ENCODE data around the gene RBM17.

RBM17 gene

GRCh38 chr10:6048281-6049030 is 40.4 kb upstream of the RBM17 start:
- no peak overlapping the region for H3K4me3 ChIP-seq (ENCODE audit: low read depth, low read length)
- no peaks in the 10 kb centered on the region for H3K27me3 ChIP-seq (ENCODE audit: control insufficient read depth, insufficient read depth, low read length)
- no peak overlapping the region for H3K9ac ChIP-seq (ENCODE audit: low read length)
- H3K36me3 ChIP-seq (ENCODE audit: control insufficient read depth, insufficient read depth, low read length): no peaks in the 10 kb centered on the region
- H3K27ac ChIP-seq (ENCODE audit: low read depth, low read length): no peak overlapping the region
- no peaks in the 10 kb centered on the region for H3K4me1 ChIP-seq (ENCODE audit: control insufficient read depth, insufficient read depth, low read length)
- no peaks in the 10 kb centered on the region for H3K9me3 ChIP-seq (ENCODE audit: control insufficient read depth, insufficient read depth, low read depth, low read length)

GRCh38 chr10:6049031-6049400 is 39.8 kb upstream of the RBM17 start:
- no peak overlapping the region for H3K27ac ChIP-seq (ENCODE audit: low read depth, low read length)
- no peaks in the 10 kb centered on the region for H3K36me3 ChIP-seq (ENCODE audit: control insufficient read depth, insufficient read depth, low read length)
- no peak overlapping the region for H3K9ac ChIP-seq (ENCODE audit: low read length)
- no peaks in the 10 kb centered on the region for H3K9me3 ChIP-seq (ENCODE audit: control insufficient read depth, insufficient read depth, low read depth, low read length)
- no peaks in the 10 kb centered on the region; the same call in 1 of the 2 replicates for H3K27me3 ChIP-seq (ENCODE audit: control insufficient read depth, insufficient read depth, low read length)
- no peaks in the 10 kb centered on the region for H3K4me1 ChIP-seq (ENCODE audit: control insufficient read depth, insufficient read depth, low read length)
- H3K4me3 ChIP-seq (ENCODE audit: low read depth, low read length): no peak overlapping the region

GRCh38 chr10:6050801-6051445 is 37.9 kb upstream of the RBM17 start:
- no peak overlapping the region for H3K9ac ChIP-seq (ENCODE audit: low read length)
- H3K4me3 ChIP-seq (ENCODE audit: low read depth, low read length): no peak overlapping the region
- H3K27ac ChIP-seq (ENCODE audit: low read depth, low read length): no peak overlapping the region
- H3K9me3 ChIP-seq (ENCODE audit: control insufficient read depth, insufficient read depth, low read depth, low read length): no peaks in the 10 kb centered on the region
- no peaks in the 10 kb centered on the region for H3K4me1 ChIP-seq (ENCODE audit: control insufficient read depth, insufficient read depth, low read length)
- no peaks in the 10 kb centered on the region for H3K36me3 ChIP-seq (ENCODE audit: control insufficient read depth, insufficient read depth, low read length)
- H3K27me3 ChIP-seq (ENCODE audit: control insufficient read depth, insufficient read depth, low read length): no peaks in the 10 kb centered on the region; the same call in 1 of the 2 replicates

- Histone ChIP-seq H3K27ac (ENCODE audit: low read depth, low read length) (no peak overlapping the region), H3K9ac (ENCODE audit: low read length) (no peak overlapping the region), H3K4me1 (ENCODE audit: control insufficient read depth, insufficient read depth, low read length) (no peaks in the 10 kb centered on the region), H3K27me3 (ENCODE audit: control insufficient read depth, insufficient read depth, low read length) (no peaks in the 10 kb centered on the region; the same call in 1 of the 2 replicates), H3K9me3 (ENCODE audit: control insufficient read depth, insufficient read depth, low read depth, low read length) (no peaks in the 10 kb centered on the region), H3K36me3 (ENCODE audit: control insufficient read depth, insufficient read depth, low read length) (no peaks in the 10 kb centered on the region), H3K4me3 (ENCODE audit: low read depth, low read length) (no peak overlapping the region)
Observed at GRCh38 chr10:6052247-6053221, 36.3 kb upstream of the RBM17 start.

GRCh38 chr10:6053303-6053702 is 35.5 kb upstream of the RBM17 start:
- no peaks in the 10 kb centered on the region for H3K36me3 ChIP-seq (ENCODE audit: control insufficient read depth, insufficient read depth, low read length)
- H3K27me3 ChIP-seq (ENCODE audit: control insufficient read depth, insufficient read depth, low read length): no peaks in the 10 kb centered on the region; the same call in 1 of the 2 replicates
- H3K9ac ChIP-seq (ENCODE audit: low read length): no peak overlapping the region
- no peak overlapping the region for H3K4me3 ChIP-seq (ENCODE audit: low read depth, low read length)
- no peaks in the 10 kb centered on the region for H3K9me3 ChIP-seq (ENCODE audit: control insufficient read depth, insufficient read depth, low read depth, low read length)
- H3K4me1 ChIP-seq (ENCODE audit: control insufficient read depth, insufficient read depth, low read length): no peaks in the 10 kb centered on the region
- H3K27ac ChIP-seq (ENCODE audit: low read depth, low read length): no peak overlapping the region

DNA sequence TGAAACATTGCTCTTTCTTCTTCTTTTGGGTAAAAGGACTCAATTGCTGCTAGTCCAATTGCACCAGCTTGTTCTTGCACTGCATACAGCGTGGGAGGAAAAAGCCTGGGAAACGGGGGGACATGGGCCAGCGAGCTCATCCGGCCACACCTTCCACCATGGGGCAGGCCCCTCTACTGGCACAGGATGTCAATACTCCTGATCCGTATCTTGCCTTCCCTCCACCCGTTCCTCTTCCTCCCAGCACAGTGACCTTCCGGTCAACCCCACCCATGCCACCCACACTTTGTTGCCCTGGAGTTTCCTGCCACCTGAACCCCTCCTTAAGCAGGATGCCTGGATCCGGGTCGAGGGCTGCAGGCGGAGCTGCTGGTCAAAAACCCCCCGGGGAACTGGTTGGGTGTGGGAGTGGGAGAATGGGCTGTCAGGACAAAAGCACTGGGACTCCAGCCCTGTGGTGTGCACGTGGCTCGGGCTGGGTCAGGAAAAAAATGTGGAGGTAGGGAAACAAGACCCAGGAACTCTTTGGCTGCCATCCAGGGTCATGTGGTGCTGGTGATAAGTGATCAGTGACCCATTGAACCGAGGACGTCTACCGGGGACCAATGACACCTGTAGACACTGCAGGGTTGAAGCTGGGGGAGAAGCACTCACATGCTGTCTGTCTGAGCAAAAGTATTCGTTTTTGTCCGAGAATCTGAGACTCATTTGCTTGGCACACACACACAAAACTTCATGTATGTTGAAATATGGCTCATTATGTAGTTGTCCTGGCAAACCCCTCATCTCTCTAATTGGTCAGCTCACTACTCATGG is 34.8 kb upstream of the RBM17 start:
- no peak overlapping the region for H3K4me3 ChIP-seq (ENCODE audit: low read depth, low read length)
- H3K36me3 ChIP-seq (ENCODE audit: control insufficient read depth, insufficient read depth, low read length): no peaks in the 10 kb centered on the region
- no peak overlapping the region for H3K27ac ChIP-seq (ENCODE audit: low read depth, low read length)
- H3K9me3 ChIP-seq (ENCODE audit: control insufficient read depth, insufficient read depth, low read depth, low read length): no peaks in the 10 kb centered on the region
- no peak overlapping the region for H3K9ac ChIP-seq (ENCODE audit: low read length)
- H3K27me3 ChIP-seq (ENCODE audit: control insufficient read depth, insufficient read depth, low read length): no peaks in the 10 kb centered on the region; the same call in 1 of the 2 replicates
- no peaks in the 10 kb centered on the region for H3K4me1 ChIP-seq (ENCODE audit: control insufficient read depth, insufficient read depth, low read length)

- Histone ChIP-seq H3K27ac (ENCODE audit: low read depth, low read length) (no peak overlapping the region), H3K36me3 (ENCODE audit: control insufficient read depth, insufficient read depth, low read length) (no peaks in the 10 kb centered on the region), H3K27me3 (ENCODE audit: control insufficient read depth, insufficient read depth, low read length) (no peaks in the 10 kb centered on the region; the same call in 1 of the 2 replicates), H3K9me3 (ENCODE audit: control insufficient read depth, insufficient read depth, low read depth, low read length) (no peaks in the 10 kb centered on the region), H3K4me3 (ENCODE audit: low read depth, low read length) (no peak overlapping the region), H3K4me1 (ENCODE audit: control insufficient read depth, insufficient read depth, low read length) (no peaks in the 10 kb centered on the region), H3K9ac (ENCODE audit: low read length) (no peak overlapping the region)
Observed at GRCh38 chr10:6054884-6055283, 34.0 kb upstream of the RBM17 start.

DNA sequence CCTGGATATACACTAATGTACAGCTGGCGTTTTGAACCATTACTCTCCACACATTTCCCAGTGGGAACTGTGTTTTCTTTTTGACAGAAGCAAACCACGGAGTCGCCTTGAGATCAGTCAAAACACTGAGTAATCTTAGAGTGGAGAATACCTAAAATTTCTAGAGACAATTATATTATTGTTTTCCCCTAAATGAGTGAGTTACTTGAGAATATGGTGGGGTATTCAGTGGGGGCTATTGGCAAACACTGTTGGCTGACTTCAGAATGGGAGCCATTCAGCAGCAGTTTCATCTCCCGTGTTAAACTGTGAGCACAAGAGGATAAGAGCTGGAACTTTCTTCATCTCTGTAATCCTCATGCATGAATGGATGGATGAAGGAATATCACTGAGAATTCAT is 32.9 kb upstream of the RBM17 start:
- no peak overlapping the region for H3K27ac ChIP-seq (ENCODE audit: low read depth, low read length)
- no peak overlapping the region for H3K9ac ChIP-seq (ENCODE audit: low read length)
- no peaks in the 10 kb centered on the region for H3K4me1 ChIP-seq (ENCODE audit: control insufficient read depth, insufficient read depth, low read length)
- no peaks in the 10 kb centered on the region for H3K36me3 ChIP-seq (ENCODE audit: control insufficient read depth, insufficient read depth, low read length)
- H3K27me3 ChIP-seq (ENCODE audit: control insufficient read depth, insufficient read depth, low read length): no peaks in the 10 kb centered on the region; the same call in 1 of the 2 replicates
- H3K9me3 ChIP-seq (ENCODE audit: control insufficient read depth, insufficient read depth, low read depth, low read length): no peaks in the 10 kb centered on the region
- H3K4me3 ChIP-seq (ENCODE audit: low read depth, low read length): no peak overlapping the region

GRCh38 chr10:6056411-6057135 is 32.3 kb upstream of the RBM17 start:
- Histone ChIP-seq H3K9me3 (ENCODE audit: control insufficient read depth, insufficient read depth, low read depth, low read length) (no peaks in the 10 kb centered on the region), H3K36me3 (ENCODE audit: control insufficient read depth, insufficient read depth, low read length) (no peaks in the 10 kb centered on the region), H3K9ac (ENCODE audit: low read length) (no peak overlapping the region), H3K4me3 (ENCODE audit: low read depth, low read length) (no peak overlapping the region), H3K27ac (ENCODE audit: low read depth, low read length) (no peak overlapping the region), H3K27me3 (ENCODE audit: control insufficient read depth, insufficient read depth, low read length) (no peaks in the 10 kb centered on the region; the same call in 1 of the 2 replicates), H3K4me1 (ENCODE audit: control insufficient read depth, insufficient read depth, low read length) (no peaks in the 10 kb centered on the region)

Measured in HUES6 (cell line).